Peyer's patch (tissue), 4 donors: ENCODE results near the gene STIMATE. TPM values are rescaled to one million over a fixed set of nuclear protein-coding genes. Genes with fewer than 3 reads are reported as not detected.

Experiments used
- DNase-seq, 3 donors: peaks; one replicate each; pipeline ENCODE4 v3.0.0-alpha.2; 2017 to 2019
- H3K27ac ChIP-seq, 4 donors: fragments of 200-600 bp; sonication (generic); one replicate each; pipeline ENCODE4 v1.5.1; 2016 to 2019
- H3K27me3 ChIP-seq, 2 donors: fragments of 200-600 bp; sonication (generic); one replicate each; pipeline ENCODE4 v1.5.1; 2019
- H3K36me3 ChIP-seq, 3 donors: fragments of 200-600 bp; sonication (generic); one replicate each; pipeline ENCODE4 v1.5.1; 2016 to 2019
- H3K4me1 ChIP-seq, 4 donors: fragments of 200-600 bp; sonication (generic); one replicate each; pipeline ENCODE4 v1.5.1; 2016 to 2019
- H3K4me3 ChIP-seq, 4 donors: fragments of 200-600 bp; sonication (generic); 1 replicate in 3 of 4; 2 replicates in 1 of 4; pipeline ENCODE4 v1.5.1; 2016 to 2019; ENCODE audit warnings: mild to moderate bottlenecking in 1 of 4
- H3K9me3 ChIP-seq, 4 donors: fragments of 200-600 bp; sonication (generic); one replicate each; pipeline ENCODE4 v1.5.1; 2016 to 2019; ENCODE audit warnings: mild to moderate bottlenecking in 1 of 4
- CTCF ChIP-seq, 6 experiments: fragments of 450-650 bp in 4 of 6; fragments of 200-600 bp in 2 of 6; sonication (generic) in 1 of 6; IDR thresholded peaks; one replicate each; pipeline ENCODE4 v1.5.1; 2017 to 2019; ENCODE audit warnings: antibody characterized with exemption in 6 of 6, mild to moderate bottlenecking in 3 of 6, moderate library complexity in 1 of 6
- POLR2A ChIP-seq, 2 donors: fragments of 450-650 bp; IDR thresholded peaks; one replicate each; pipeline ENCODE4 v1.5.1; 2017; ENCODE audit warnings: antibody characterized with exemption in 2 of 2, mild to moderate bottlenecking in 2 of 2, moderate library complexity in 2 of 2
- total RNA-seq, 4 donors: library from RNA; depleted of rRNA; stranded (reverse); fragments of >200 nt; gene quantifications; one replicate each; pipeline ENCODE4 v1.1.0, GENCODE V29; 2016

Gene STIMATE
- total RNA-seq, 4 donors from 2014 or later = 16.1 to 91.6 (median 17.0) TPM

GRCh38 chr3:52930748-52931147 is 33.4 kb upstream of the STIMATE start:
- TF ChIP-seq CTCF (IDR thresholded peaks at IDR 0.05) = no peak
- no peak for TF ChIP-seq POLR2A (IDR thresholded peaks at IDR 0.05)

DNA sequence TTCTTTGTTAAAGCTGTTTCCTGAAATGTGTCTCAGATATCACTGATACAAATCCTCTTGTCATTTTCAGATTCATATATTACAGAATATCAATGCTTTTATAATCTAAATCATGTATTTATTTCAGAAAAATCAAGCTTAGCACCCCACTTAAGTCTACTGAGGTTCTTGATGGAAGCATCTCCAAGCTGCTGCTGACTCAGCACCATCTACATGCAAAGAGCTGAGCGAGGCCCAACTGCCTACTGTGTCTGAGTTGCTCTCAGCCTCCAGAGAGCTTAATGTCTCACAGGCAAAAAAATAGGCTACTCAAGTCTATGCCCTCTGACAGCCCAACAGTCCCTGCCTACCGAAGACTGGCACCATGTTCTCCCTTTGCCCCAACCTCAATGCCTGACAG is 29.2 kb upstream of the STIMATE start:
- no peak overlapping the region for H3K4me3 ChIP-seq
- no peaks in the 10 kb centered on the region for H3K9me3 ChIP-seq
- DNase-seq = no peak
- no peaks in the 10 kb centered on the region for H3K27me3 ChIP-seq
- peaks cover 0 to 24% (median 0%) of the 10 kb centered on the region in 3 donors for H3K36me3 ChIP-seq
- H3K4me1 ChIP-seq = no peaks in the 10 kb centered on the region
- no peak for TF ChIP-seq CTCF (IDR thresholded peaks at IDR 0.05)
- TF ChIP-seq POLR2A (IDR thresholded peaks at IDR 0.05) = no peak
- no peak overlapping the region for H3K27ac ChIP-seq

More at GRCh38 chr3:52930748-52931147, 33.4 kb upstream of the STIMATE start:
- Histone ChIP-seq H3K36me3 (peaks cover 0 to 16% (median 0%) of the 10 kb centered on the region in 3 donors), H3K27me3 (no peaks in the 10 kb centered on the region), H3K4me1 (no peaks in the 10 kb centered on the region), H3K9me3 (no peaks in the 10 kb centered on the region), H3K4me3 (no peak overlapping the region), H3K27ac (no peak overlapping the region)
- DNase-seq = no peak

DNA sequence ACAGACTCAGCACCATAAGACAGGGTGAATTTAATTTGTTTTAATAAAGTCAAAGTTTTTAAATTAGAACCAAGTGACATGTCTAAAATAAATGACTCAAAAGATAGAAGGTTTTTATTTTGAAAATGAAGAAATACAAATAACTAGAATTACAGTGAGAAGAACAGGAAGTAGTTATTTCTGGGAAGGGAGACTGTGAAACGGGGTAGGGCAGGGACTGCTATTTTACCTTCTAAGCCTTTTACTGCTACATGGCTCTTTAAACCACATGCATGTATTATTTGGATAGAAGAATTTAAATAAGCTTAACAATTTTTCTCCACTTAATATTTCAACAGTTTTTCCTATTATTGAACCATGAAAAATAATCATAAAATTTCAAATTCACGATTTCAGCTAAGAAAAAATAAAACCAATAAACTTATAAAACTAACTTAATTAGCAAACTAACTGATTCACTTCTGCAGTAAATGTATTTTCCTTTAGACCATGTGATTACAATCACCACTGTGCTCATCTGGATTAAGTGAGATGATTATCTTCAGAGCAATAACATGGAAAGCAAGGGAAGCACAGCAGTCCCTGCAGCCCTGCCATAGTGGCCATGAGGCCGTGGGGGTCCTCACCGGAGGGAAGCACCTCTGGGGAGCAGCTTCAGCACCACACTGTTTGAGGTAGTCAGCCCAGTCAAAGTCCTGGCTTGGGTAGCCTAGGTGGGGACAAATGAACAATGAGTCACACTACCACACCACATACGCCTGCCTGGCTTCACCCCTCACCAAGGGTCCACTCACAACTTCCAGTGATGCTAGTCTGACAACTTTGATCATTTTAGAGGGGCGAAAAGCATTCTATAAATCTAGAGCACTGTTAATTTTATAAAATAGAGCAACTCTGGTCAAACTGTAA is 28.3 kb upstream of the STIMATE start:
- Histone ChIP-seq H3K36me3 (peaks cover 0 to 33% (median 0%) of the 10 kb centered on the region in 3 donors), H3K27me3 (no peaks in the 10 kb centered on the region), H3K27ac (no peak overlapping the region), H3K4me3 (no peak overlapping the region), H3K4me1 (no peaks in the 10 kb centered on the region), H3K9me3 (no peaks in the 10 kb centered on the region)
- no peak for DNase-seq
- TF ChIP-seq CTCF (IDR thresholded peaks at IDR 0.05) (no peak), POLR2A (IDR thresholded peaks at IDR 0.05) (no peak)

- peaks cover 0 to 44% (median 0%) of the 10 kb centered on the region in 3 donors for H3K36me3 ChIP-seq
- no peak overlapping the region for H3K27ac ChIP-seq
These were observed 26.6 kb upstream of the STIMATE start for GRCh38 chr3:52923963-52924362.

GRCh38 chr3:52920841-52921240 is 23.5 kb upstream of the STIMATE start:
- no peaks in the 10 kb centered on the region for H3K4me1 ChIP-seq
- no peaks in the 10 kb centered on the region for H3K9me3 ChIP-seq
- no peaks in the 10 kb centered on the region for H3K27me3 ChIP-seq
- no peak for DNase-seq
- H3K36me3 ChIP-seq = peaks cover 0 to 37% (median 0%) of the 10 kb centered on the region in 3 donors
- no peak overlapping the region for H3K4me3 ChIP-seq
- no peak overlapping the region for H3K27ac ChIP-seq
- TF ChIP-seq POLR2A (IDR thresholded peaks at IDR 0.05) (no peak), CTCF (IDR thresholded peaks at IDR 0.05) (no peak)

More at GRCh38 chr3:52923963-52924362, 26.6 kb upstream of the STIMATE start:
- Histone ChIP-seq H3K4me1 (no peaks in the 10 kb centered on the region), H3K9me3 (no peaks in the 10 kb centered on the region), H3K27me3 (no peaks in the 10 kb centered on the region), H3K4me3 (no peak overlapping the region)
- no peak for TF ChIP-seq CTCF (IDR thresholded peaks at IDR 0.05)
- TF ChIP-seq POLR2A (IDR thresholded peaks at IDR 0.05) = no peak
- no peak for DNase-seq
